Measurements from ENCODE around the gene PTPRM. TPM values are rescaled to one million over a fixed set of nuclear protein-coding genes. Genes with fewer than 3 reads are reported as not detected.

PTPRM gene
- total and polyA plus RNA-seq, 2 of the 8 experiments (the other 6 are each of a cell fraction or from before 2014, with no cell fraction given) = 4.1 to 7.0 TPM

GRCh38 chr18:7889515-7889914 lies 322.4 kb downstream of the PTPRM start:
- Histone ChIP-seq H3K4me3 (ENCODE audit: extremely low read depth in 1 of 4, insufficient read depth in 2 of 4, low read depth in 3 of 4, low read length in 4 of 4) (no peak overlapping the region), H3K18ac (ENCODE audit: extremely low read depth, low read length) (no peak overlapping the region), H3K14ac (ENCODE audit: insufficient read length) (no peak overlapping the region), H4K5ac (ENCODE audit: insufficient read length, low read depth, low read length) (no peak overlapping the region), H2BK120ac (replicated peaks; ENCODE audit: low read depth, low read length) (no peak overlapping the region), H3K36me3 (ENCODE audit: control insufficient read depth in 2 of 4, insufficient read depth in 4 of 4, low read length in 3 of 4) (no peaks in the 10 kb centered on the region), H2BK5ac (ENCODE audit: low read depth, low read length) (no peak overlapping the region), H3K9ac (replicated peaks in 1 of 4; ENCODE audit: extremely low read depth in 1 of 4, low read depth in 3 of 4, low read length in 3 of 4) (no peak overlapping the region), H4K8ac (ENCODE audit: extremely low read depth, insufficient read depth, low read length) (no peak overlapping the region), H3K23me2 (ENCODE audit: low read depth, low read length) (no peaks in the 10 kb centered on the region), H3K27me3 (replicated peaks in 1 of 4; ENCODE audit: control insufficient read depth in 3 of 4, extremely low read depth in 1 of 4, insufficient read depth in 3 of 4, low read length in 3 of 4) (no peaks in the 10 kb centered on the region), H3K79me2 (ENCODE audit: control insufficient read depth in 1 of 2, insufficient read depth in 2 of 2, low read length in 2 of 2) (no peaks in the 10 kb centered on the region), H3K27ac (ENCODE audit: low read depth, low read length) (no peak overlapping the region), H3K79me1 (ENCODE audit: low read depth, low read length) (no peaks in the 10 kb centered on the region), H3K23ac (ENCODE audit: insufficient read length) (no peak overlapping the region), H3K56ac (replicated peaks; ENCODE audit: insufficient read length, low read depth, low read length) (no peak overlapping the region), H2BK20ac (ENCODE audit: low read length) (no peak overlapping the region), H4K91ac (replicated peaks; ENCODE audit: insufficient read length, low read length) (no peak overlapping the region), H3K4ac (replicated peaks; ENCODE audit: insufficient read length, low read depth, low read length) (no peak overlapping the region), H3K4me1 (replicated peaks in 1 of 4; ENCODE audit: control insufficient read depth in 3 of 4, insufficient read depth in 4 of 4, low read length in 3 of 4) (peaks cover 0 to 6% (median 0%) of the 10 kb centered on the region in 4 experiments; a peak in 2 of 7 replicates), H3K4me2 (ENCODE audit: insufficient read depth in 1 of 2, low read depth in 2 of 2, low read length in 2 of 2) (no peak overlapping the region), H3K9me3 (ENCODE audit: insufficient read depth in 2 of 2, low read depth in 1 of 2, low read length in 1 of 2) (no peaks in the 10 kb centered on the region), H4K20me1 (replicated peaks in 1 of 2; ENCODE audit: control insufficient read depth in 1 of 2, insufficient read depth in 2 of 2, low read length in 2 of 2) (no peaks in the 10 kb centered on the region), H2AFZ (ENCODE audit: low read length) (no peak overlapping the region), H2BK15ac (ENCODE audit: low read length) (no peak overlapping the region), H2AK5ac (ENCODE audit: low read depth, low read length) (no peak overlapping the region), H2BK12ac (ENCODE audit: low read depth, low read length) (no peak overlapping the region)
- WGBS, 2 experiments (ENCODE audit: extremely low coverage in 1 of 2, insufficient coverage in 1 of 2, insufficient read length in 1 of 2, insufficient replicate concordance in 2 of 2, low coverage in 1 of 2, low lambda C conversion rate in 2 of 2, missing lambda C conversion rate in 1 of 2) = 96% methylated on average over 3 of the region's 3 CpGs; no CpG with 5 or more reads in 1 of the 2 experiments
- TF ChIP-seq TAF7 (optimal IDR thresholded peaks at IDR 0.05; ENCODE audit: borderline replicate concordance, low read depth, low read length) = no peak
- TF ChIP-seq SAP30 (IDR thresholded peaks at IDR 0.05; ENCODE audit: insufficient read depth, insufficient replicate concordance, low read length) = no peak
- no peak for TF ChIP-seq EP300 (IDR thresholded peaks at IDR 0.05; ENCODE audit: borderline replicate concordance in 1 of 2, low read depth in 2 of 2, low read length in 2 of 2)
- no peak for TF ChIP-seq RXRA (IDR thresholded peaks at IDR 0.05; ENCODE audit: insufficient read depth, low read depth, low read length)
- no peak for TF ChIP-seq SIRT6 (IDR thresholded peaks at IDR 0.05; ENCODE audit: low read length)
- TF ChIP-seq SP1 (IDR thresholded peaks at IDR 0.05; ENCODE audit: low read depth, low read length) = no peak
- ChIA-PET CTCF (ENCODE audit: partially characterized antibody) (no interaction called here), POLR2A (ENCODE audit: partially characterized antibody) (no interaction called here)
- DNase-seq (ENCODE audit: low read depth in 1 of 2, low spot score in 2 of 2) (no peak), FAIRE-seq (no peak)
